ES-I3 (cell line): ENCODE results near the gene ETNPPL.

ENCODE experiments used
- H3K36me3 ChIP-seq: 2 replicates; pipeline ENCODE4 v1.6.1; 2013; ENCODE audit warnings: mild to moderate bottlenecking, low read length, control low read depth, moderate library complexity; ENCODE audit not compliant: insufficient read depth
- H3K4me1 ChIP-seq: 2 replicates; pipeline ENCODE4 v1.6.1; 2013; ENCODE audit warnings: mild to moderate bottlenecking, control low read depth, low read length; ENCODE audit not compliant: insufficient read depth
- H3K9ac ChIP-seq: 2 replicates; pipeline ENCODE4 v1.6.1; 2013; ENCODE audit warnings: low read depth, mild to moderate bottlenecking, low read length, moderate library complexity
- H3K9me3 ChIP-seq: 2 replicates; pipeline ENCODE4 v1.6.1; 2013; ENCODE audit warnings: mild to moderate bottlenecking, low read length, moderate library complexity; ENCODE audit not compliant: control insufficient read depth, insufficient read depth

ETNPPL gene

GRCh38 chr4:108700081-108700757 lies 62.6 kb downstream of the ETNPPL start:
- H3K9me3 ChIP-seq, result no peaks in the 10 kb centered on the region
- H3K4me1 ChIP-seq, result peaks cover 10% of the 10 kb centered on the region; the same call in 1 of the 2 replicates
- H3K36me3 ChIP-seq, result no peaks in the 10 kb centered on the region
- no peak overlapping the region for H3K9ac ChIP-seq

DNA sequence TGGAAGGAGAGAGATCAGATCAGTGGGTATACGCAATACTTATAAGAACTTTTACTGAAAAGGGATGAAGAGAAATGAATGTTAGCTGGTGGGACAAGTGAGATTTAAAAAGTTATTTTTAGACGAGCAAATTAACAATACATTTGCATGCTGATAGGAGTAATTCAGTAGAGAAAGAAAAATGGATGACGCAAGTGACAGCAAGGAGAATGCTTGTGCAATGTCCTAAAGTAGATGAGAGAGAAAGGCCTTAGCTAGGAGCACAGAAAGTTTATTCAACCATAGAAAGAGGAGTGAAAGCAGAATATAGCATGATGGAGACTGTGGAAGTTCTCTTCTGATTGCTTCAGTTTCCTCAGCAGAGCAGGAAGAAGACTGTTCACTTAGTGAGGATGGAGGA lies 66.7 kb downstream of the ETNPPL start:
- H3K36me3 ChIP-seq, result no peaks in the 10 kb centered on the region
- peaks cover 10% of the 10 kb centered on the region; the same call in 1 of the 2 replicates for H3K4me1 ChIP-seq
- no peaks in the 10 kb centered on the region for H3K9me3 ChIP-seq
- H3K9ac ChIP-seq, result no peak overlapping the region; the same call in 1 of the 2 replicates

GRCh38 chr4:108695062-108695461 lies 67.8 kb downstream of the ETNPPL start:
- H3K36me3 ChIP-seq, result no peaks in the 10 kb centered on the region
- peaks cover 10% of the 10 kb centered on the region; the same call in 1 of the 2 replicates for H3K4me1 ChIP-seq
- no peaks in the 10 kb centered on the region for H3K9me3 ChIP-seq
- H3K9ac ChIP-seq, result no peak overlapping the region

GRCh38 chr4:108694423-108694822 lies 68.4 kb downstream of the ETNPPL start:
- H3K9me3 ChIP-seq, result no peaks in the 10 kb centered on the region
- H3K9ac ChIP-seq, result no peak overlapping the region
- H3K4me1 ChIP-seq, result peaks cover 10% of the 10 kb centered on the region; the same call in 1 of the 2 replicates
- no peaks in the 10 kb centered on the region for H3K36me3 ChIP-seq

DNA sequence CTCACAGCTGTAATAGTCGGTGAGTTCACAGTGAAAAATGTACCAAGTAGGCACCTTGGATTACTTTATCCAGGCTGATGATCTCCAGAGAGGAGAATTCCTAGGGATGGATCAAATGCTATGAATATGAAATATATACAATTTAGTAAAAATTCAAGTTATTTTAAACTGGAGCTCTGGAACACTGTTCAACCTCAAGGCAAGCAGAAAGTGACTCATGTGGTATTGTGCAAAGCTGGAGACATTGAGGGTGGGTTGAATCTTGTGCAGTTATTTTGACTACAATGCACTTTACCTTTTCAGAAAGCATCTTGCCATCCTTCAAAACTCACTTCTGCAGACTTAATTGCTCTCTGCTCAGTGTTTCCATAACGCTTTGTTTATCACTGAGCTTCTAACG lies 69.0 kb downstream of the ETNPPL start:
- H3K9me3 ChIP-seq, result no peaks in the 10 kb centered on the region
- no peaks in the 10 kb centered on the region for H3K36me3 ChIP-seq

GRCh38 chr4:108693211-108693610 lies 69.6 kb downstream of the ETNPPL start:
- Histone ChIP-seq H3K4me1 (peaks cover 10% of the 10 kb centered on the region; the same call in 1 of the 2 replicates), H3K36me3 (no peaks in the 10 kb centered on the region), H3K9ac (no peak overlapping the region), H3K9me3 (no peaks in the 10 kb centered on the region)

More for the DNA sequence above, 69.0 kb downstream of the ETNPPL start:
- Histone ChIP-seq H3K4me1 (peaks cover 10% of the 10 kb centered on the region; the same call in 1 of the 2 replicates), H3K9ac (no peak overlapping the region)
